ENCODE data around the gene COX19.

The COX19 gene

DNA sequence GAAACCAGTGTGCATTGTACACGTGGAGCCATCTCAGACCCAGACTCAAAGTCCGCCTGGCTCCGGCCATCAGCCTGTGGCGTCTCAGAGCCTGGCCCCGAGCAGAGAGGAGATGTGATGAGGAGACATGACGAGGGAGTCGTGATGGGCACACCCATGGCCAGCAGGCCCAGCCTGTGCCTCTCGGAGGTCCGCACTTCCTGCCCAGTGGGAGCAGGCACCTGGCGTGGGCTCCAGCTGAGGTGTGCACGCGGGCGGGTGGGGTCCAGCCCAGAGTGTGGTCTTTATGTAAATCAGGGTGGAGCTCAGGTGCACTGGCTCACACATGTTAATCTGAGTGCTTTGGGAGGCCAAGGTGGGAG, 43.0 kb upstream of the COX19 start:
- Histone ChIP-seq H3K9me3 (replicated peaks; ENCODE audit: insufficient read depth, low read length) (no peaks in the 10 kb centered on the region), H3K4me1 (ENCODE audit: low read length) (peaks cover 3% of the 10 kb centered on the region; the same call in 1 of the 2 replicates), H2AFZ (ENCODE audit: low read length) (no peak overlapping the region), H3K79me2 (ENCODE audit: low read length) (peaks cover 20% of the 10 kb centered on the region), H3K27ac (ENCODE audit: low read length) (no peak overlapping the region), H3K9me2 (replicated peaks; ENCODE audit: insufficient read depth, low read length) (no peaks in the 10 kb centered on the region), H3F3A (ENCODE audit: insufficient read depth, low read length) (no peaks in the 10 kb centered on the region), H3K9ac (ENCODE audit: low read length) (no peak overlapping the region), H3K27me3 (replicated peaks; ENCODE audit: insufficient read depth, low read length) (no peaks in the 10 kb centered on the region), H3K36me3 (replicated peaks; ENCODE audit: insufficient read depth, low read length) (no peaks in the 10 kb centered on the region), H4K20me1 (ENCODE audit: insufficient read depth, low read length) (no peaks in the 10 kb centered on the region), H3K4me2 (ENCODE audit: low read depth, low read length) (no peak overlapping the region), H3K4me3 (ENCODE audit: low read length) (no peak overlapping the region)
- TF ChIP-seq, protein P1, sequence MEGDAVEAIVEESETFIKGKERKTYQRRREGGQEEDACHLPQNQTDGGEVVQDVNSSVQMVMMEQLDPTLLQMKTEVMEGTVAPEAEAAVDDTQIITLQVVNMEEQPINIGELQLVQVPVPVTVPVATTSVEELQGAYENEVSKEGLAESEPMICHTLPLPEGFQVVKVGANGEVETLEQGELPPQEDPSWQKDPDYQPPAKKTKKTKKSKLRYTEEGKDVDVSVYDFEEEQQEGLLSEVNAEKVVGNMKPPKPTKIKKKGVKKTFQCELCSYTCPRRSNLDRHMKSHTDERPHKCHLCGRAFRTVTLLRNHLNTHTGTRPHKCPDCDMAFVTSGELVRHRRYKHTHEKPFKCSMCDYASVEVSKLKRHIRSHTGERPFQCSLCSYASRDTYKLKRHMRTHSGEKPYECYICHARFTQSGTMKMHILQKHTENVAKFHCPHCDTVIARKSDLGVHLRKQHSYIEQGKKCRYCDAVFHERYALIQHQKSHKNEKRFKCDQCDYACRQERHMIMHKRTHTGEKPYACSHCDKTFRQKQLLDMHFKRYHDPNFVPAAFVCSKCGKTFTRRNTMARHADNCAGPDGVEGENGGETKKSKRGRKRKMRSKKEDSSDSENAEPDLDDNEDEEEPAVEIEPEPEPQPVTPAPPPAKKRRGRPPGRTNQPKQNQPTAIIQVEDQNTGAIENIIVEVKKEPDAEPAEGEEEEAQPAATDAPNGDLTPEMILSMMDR (IDR thresholded peaks at IDR 0.05; ENCODE audit: low read length) = no peak
- TF ChIP-seq EZH2 (optimal IDR thresholded peaks at IDR 0.05; ENCODE audit: low read depth, low read length) (no peak), EZH2phosphoT487 (IDR thresholded peaks at IDR 0.05; ENCODE audit: low read length) (no peak)
- DNase-seq = no peak

DNA sequence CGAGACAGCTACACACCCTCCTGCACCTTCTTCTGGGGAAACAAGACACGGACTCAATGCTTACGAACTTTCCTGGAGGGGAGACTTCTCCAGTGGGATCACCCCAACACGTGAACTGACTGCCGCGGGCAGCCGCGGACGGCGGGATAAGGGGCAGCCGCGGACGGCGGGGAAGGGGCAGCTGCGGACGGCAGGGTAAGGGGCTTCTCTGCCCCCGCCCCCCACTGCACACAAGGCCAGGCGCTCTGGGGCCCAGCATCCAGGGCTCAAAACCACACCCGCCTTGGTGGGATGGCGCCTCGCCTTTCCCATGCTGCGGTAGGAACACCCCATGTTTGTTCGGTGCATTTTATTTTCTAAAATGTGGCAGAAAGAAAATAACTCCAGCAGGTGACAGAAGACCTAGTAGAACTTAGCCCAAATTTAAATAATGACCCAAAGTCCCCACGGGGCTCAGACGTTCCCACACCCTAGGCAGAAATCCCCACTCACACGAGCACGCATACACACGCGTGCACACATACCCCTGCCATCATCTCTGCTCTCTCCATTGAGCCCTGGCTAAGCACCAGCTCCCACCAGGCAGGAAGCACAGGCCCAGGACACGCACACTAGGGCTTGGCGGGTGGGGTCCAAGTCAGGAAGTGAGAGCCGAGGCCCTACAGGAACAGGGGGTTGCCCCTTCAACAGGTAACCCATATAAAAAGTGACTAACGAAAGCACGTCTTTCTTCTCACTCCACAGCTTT, 42.4 kb upstream of the COX19 start:
- DNase-seq = no peak
- H4K20me1 ChIP-seq (ENCODE audit: insufficient read depth, low read length) = no peaks in the 10 kb centered on the region
- no peaks in the 10 kb centered on the region for H3K9me3 ChIP-seq (replicated peaks; ENCODE audit: insufficient read depth, low read length)
- peaks cover 14% of the 10 kb centered on the region for H3K79me2 ChIP-seq (ENCODE audit: low read length)
- no peak overlapping the region for H2AFZ ChIP-seq (ENCODE audit: low read length)
- no peaks in the 10 kb centered on the region for H3K27me3 ChIP-seq (replicated peaks; ENCODE audit: insufficient read depth, low read length)
- no peaks in the 10 kb centered on the region for H3F3A ChIP-seq (ENCODE audit: insufficient read depth, low read length)
- no peak overlapping the region for H3K4me3 ChIP-seq (ENCODE audit: low read length)
- no peaks in the 10 kb centered on the region for H3K9me2 ChIP-seq (replicated peaks; ENCODE audit: insufficient read depth, low read length)
- H3K4me1 ChIP-seq (ENCODE audit: low read length) = no peaks in the 10 kb centered on the region
- TF ChIP-seq, protein P1 (IDR thresholded peaks at IDR 0.05; ENCODE audit: low read length) = no peak
- TF ChIP-seq EZH2phosphoT487 (IDR thresholded peaks at IDR 0.05; ENCODE audit: low read length) = no peak
- TF ChIP-seq EZH2 (optimal IDR thresholded peaks at IDR 0.05; ENCODE audit: low read depth, low read length) = no peak
- H3K9ac ChIP-seq (ENCODE audit: low read length) = no peak overlapping the region
- H3K4me2 ChIP-seq (ENCODE audit: low read depth, low read length) = no peak overlapping the region
- no peaks in the 10 kb centered on the region for H3K36me3 ChIP-seq (replicated peaks; ENCODE audit: insufficient read depth, low read length)
- no peak overlapping the region for H3K27ac ChIP-seq (ENCODE audit: low read length)

DNA sequence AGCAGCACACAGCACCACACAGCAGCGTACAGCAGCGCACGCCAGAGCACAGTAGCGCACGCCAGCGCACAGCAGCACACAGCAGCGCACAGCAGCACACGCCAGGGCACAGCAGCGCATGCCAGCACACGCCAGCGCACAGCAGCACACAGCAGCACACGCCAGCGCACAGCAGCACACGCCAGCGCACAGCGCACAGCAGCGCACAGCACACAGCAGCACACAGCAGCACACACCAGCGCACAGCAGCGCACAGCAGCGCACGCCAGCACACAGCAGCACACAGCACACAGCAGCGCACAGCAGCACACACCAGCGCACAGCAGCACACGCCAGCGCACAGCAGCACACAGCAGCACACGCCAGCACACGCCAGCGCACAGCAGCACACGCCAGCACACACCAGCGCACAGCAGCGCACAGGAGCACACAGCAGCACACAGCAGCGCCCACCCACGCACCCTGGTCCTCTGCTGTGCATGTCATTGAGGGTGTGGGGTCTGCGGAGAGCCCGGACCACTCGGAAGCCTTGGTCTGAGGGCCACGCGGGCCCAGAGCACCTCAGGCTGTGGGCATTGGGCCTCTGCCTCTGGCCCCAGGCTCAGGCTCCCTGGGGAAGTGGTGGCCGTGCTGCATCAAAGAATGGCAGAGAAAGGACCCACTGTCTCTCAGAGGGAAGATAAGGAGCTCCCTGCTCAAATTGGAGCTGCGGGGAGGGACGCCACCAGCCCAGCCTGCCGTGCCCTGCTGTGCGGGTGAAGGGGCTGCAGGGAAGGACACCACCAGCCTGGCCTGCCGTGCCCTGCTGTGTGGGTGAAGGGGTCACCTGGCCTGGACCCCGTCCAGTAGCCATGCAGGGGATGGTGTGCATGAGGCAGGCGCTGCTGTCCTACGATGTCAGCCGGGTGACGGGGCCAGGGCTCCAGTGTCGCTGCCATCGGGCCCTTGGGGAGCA, 41.5 kb upstream of the COX19 start:
- Histone ChIP-seq H3K27me3 (replicated peaks; ENCODE audit: insufficient read depth, low read length) (no peaks in the 10 kb centered on the region), H3K27ac (ENCODE audit: low read length) (no peak overlapping the region), H3K79me2 (ENCODE audit: low read length) (peaks cover 5% of the 10 kb centered on the region), H3K4me2 (ENCODE audit: low read depth, low read length) (no peak overlapping the region), H2AFZ (ENCODE audit: low read length) (no peak overlapping the region), H3K36me3 (replicated peaks; ENCODE audit: insufficient read depth, low read length) (no peaks in the 10 kb centered on the region), H3K9me2 (replicated peaks; ENCODE audit: insufficient read depth, low read length) (no peaks in the 10 kb centered on the region), H3K4me1 (ENCODE audit: low read length) (no peaks in the 10 kb centered on the region), H3K4me3 (ENCODE audit: low read length) (no peak overlapping the region), H4K20me1 (ENCODE audit: insufficient read depth, low read length) (no peaks in the 10 kb centered on the region), H3F3A (ENCODE audit: insufficient read depth, low read length) (no peaks in the 10 kb centered on the region), H3K9ac (ENCODE audit: low read length) (no peak overlapping the region), H3K9me3 (replicated peaks; ENCODE audit: insufficient read depth, low read length) (no peaks in the 10 kb centered on the region)
- no peak for DNase-seq
- TF ChIP-seq, protein P1 (IDR thresholded peaks at IDR 0.05; ENCODE audit: low read length) = no peak
- no peak for TF ChIP-seq EZH2phosphoT487 (IDR thresholded peaks at IDR 0.05; ENCODE audit: low read length)
- TF ChIP-seq EZH2 (optimal IDR thresholded peaks at IDR 0.05; ENCODE audit: low read depth, low read length) = no peak
